DOHH2 (cell line): ENCODE measurements around the gene TMEM187.

Source experiments
- EZH2phosphoT487 ChIP-seq: fragments of 200-600 bp; sonication (generic); IDR thresholded peaks from 2 replicates; pipeline ENCODE4 v1.6.1; 2017; ENCODE audit warnings: borderline replicate concordance, mild to moderate bottlenecking, antibody characterized with exemption, low read length, moderate library complexity, mixed read lengths
- TF ChIP-seq, protein P1 (sequence below): fragments of 200-600 bp; sonication (generic); IDR thresholded peaks from one replicate; pipeline ENCODE4 v1.5.1; 2014; ENCODE audit warnings: antibody characterized with exemption, mild to moderate bottlenecking, low read depth, low read length; ENCODE audit not compliant: poor library complexity, severe bottlenecking

DNA sequence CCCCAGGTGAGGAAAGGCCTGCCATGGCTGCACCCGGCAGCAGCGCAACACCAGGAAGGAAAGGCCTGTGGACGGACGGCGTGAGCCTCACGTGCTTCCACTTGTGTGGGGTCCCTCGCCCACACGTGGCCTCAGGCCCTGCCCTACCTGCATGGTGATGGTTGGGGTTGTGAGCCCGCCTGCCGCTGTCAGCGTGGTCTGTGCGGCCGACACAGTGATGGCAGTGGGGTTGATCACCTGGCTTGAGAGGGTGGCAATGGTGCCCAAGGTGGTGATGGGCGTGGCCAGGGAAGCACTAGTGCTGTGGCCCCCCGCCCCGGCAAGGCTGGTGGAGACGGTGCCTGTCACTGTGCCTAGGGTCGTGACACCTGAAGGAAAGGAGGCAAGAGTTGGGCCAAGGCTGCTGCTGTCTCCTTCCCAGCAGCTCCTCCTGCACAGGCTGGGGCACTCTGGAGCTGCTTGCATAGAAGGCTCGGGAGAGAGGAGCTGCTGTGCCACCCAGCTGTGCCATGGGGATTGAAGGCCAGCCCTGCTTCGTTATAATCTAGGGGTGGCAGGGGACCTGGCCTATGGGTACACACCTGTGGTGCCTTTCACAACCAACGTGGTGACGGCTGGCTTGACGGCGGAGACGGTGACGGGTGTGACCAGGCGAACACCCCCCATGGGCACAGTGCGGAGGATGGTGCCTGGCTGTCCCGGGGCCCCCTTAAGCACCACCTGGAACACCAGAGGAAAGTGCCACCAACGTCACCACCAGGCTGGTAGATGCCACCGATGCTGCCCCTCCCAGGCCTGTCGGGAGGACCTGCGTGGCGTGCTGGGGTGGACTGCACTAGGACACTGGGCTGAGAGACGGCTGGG is 16.3 kb upstream of the TMEM187 start:
- TF ChIP-seq, protein P1, sequence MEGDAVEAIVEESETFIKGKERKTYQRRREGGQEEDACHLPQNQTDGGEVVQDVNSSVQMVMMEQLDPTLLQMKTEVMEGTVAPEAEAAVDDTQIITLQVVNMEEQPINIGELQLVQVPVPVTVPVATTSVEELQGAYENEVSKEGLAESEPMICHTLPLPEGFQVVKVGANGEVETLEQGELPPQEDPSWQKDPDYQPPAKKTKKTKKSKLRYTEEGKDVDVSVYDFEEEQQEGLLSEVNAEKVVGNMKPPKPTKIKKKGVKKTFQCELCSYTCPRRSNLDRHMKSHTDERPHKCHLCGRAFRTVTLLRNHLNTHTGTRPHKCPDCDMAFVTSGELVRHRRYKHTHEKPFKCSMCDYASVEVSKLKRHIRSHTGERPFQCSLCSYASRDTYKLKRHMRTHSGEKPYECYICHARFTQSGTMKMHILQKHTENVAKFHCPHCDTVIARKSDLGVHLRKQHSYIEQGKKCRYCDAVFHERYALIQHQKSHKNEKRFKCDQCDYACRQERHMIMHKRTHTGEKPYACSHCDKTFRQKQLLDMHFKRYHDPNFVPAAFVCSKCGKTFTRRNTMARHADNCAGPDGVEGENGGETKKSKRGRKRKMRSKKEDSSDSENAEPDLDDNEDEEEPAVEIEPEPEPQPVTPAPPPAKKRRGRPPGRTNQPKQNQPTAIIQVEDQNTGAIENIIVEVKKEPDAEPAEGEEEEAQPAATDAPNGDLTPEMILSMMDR = no peak
- no peak for TF ChIP-seq EZH2phosphoT487
